Hair follicle dermal papilla cell (primary cell): ENCODE results near the gene JADE3. TPM values are rescaled to one million over a fixed set of nuclear protein-coding genes. Genes with fewer than 3 reads are reported as not detected.

Source experiments
- small RNA-seq: library from RNA; depleted of rRNA; stranded (forward); fragments of <200 nt; gene quantifications from one replicate; pipeline ENCODE3, GENCODE V24; 2012
- total RNA-seq: library from RNA; depleted of rRNA; stranded (reverse); fragments of >200 nt; gene quantifications from 2 replicates; pipeline ENCODE4 v1.2.3, GENCODE V29; 2012

The JADE3 gene
- 4.9 and 5.0 TPM in 2 replicates for total RNA-seq

DNA sequence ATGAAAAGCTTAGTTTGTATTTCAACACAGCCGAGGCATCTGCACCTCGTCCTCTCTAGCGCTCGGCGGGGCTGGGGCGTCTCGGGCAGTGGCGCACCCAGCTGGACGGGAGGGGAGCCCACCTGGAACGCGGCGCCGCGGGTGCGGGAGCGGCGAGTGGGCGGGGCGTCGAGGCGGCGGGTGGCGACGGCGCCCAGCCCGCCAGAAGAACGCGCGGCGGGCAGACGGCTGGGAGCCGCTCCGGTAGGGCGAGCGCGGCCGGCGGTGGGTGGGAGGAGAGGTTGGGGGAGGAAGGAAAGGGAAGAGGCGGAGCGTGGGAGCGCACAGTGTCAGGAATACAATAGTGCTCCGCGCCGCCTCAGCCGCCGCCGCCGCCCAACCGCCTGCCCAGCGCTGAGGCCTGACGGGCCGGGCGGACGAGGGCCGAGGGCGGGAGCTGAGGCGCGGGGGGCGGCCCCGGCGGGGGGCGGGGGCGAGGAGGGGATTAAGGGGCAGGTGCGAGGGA, at the start of gene JADE3:
Gene JADE3 (plus strand): TSS at position 324 of the 505 bp plus-strand sequence. CDS start 72,474 bp downstream, outside the sequence.

DNA sequence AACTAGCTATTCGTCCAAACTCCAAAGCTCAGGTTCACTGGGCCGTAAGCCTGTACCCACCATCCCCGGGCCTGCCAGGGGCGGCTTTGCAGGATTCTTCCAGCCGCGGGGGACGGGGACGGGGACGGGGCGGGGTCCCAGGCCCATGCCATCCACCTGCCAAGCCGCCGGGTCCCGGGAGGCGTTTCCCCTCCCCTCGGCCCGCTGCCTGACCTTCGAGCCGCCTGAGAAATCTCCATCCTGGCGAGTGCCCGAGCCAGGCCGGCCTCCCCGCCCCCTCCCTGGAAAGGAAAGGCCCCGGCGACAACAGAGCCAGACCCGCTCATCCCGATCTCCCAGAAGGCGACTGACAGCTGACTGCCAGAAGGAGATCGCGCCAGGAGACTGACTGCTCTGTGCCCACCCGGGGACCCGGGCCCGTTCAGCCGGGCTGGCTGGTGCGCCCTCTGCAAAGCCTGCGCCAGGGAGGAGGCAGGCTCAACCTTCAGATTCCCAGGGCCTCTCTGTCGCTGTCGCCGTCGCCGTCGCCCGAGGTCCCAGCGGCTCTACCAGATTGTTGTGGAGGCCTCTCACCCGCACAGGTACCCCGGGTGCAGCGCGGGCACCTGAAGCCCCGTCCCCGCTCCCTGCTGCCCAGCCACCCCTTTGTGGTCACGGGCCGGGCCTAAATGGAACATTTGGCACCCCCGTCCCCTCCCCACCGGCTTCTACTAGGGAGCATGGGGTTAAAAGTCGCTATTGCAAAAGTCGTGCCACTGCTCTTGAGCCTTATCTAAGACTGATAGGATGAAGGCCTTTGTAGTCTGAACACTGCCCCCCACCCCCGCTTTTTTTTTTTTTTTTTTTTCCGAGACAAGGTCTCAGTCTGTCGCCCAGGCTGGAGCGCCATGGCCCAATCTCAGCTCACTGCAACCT, 166.2 kb downstream of the JADE3 start, which contains the start of gene RGN:
Gene RGN (plus strand): TSS at position 315 of the 915 bp plus-strand sequence. CDS start 2,702 bp downstream, outside the sequence.

Small RNA genes lying within 50 kb of the gene (small RNA-seq; reads per million reads assigned to genes)
- gene RNU6-1189P: not detected

Other genes starting within 250 kb of the JADE3 start
- 72.3 and 76.9 TPM in 2 replicates for gene SLC9A7, start 153.3 kb upstream of the JADE3 start, total RNA-seq
- gene RP2, start 75.4 kb upstream of the JADE3 start, total RNA-seq: 31.2 and 32.5 TPM in 2 replicates
- 4.0 and 5.0 TPM in 2 replicates for gene RGN, start 166.0 kb downstream of the JADE3 start, total RNA-seq
- 36.3 and 40.1 TPM in 2 replicates for gene NDUFB11, start 232.3 kb downstream of the JADE3 start, total RNA-seq
- 53.7 and 59.2 TPM in 2 replicates for gene RBM10, start 232.8 kb downstream of the JADE3 start, total RNA-seq